GM21367 (cell line): ENCODE results near the gene MRC1.

Experiments used
- ATAC-seq: cut with Tn5 transposase; IDR thresholded peaks from one replicate; pipeline ENCODE4 v1.9.1; 2021; ENCODE audit not compliant: unreplicated experiment

MRC1 gene

GRCh38 chr10:17808971-17809841 lies at the start of gene MRC1:
Gene MRC1 (plus strand): TSS chr10:17809348. CDS start chr10:17809466, 118 bp downstream.
- ATAC-seq, result no peak

GRCh38 chr10:17764142-17764541 lies 45.0 kb upstream of the MRC1 start:
- ATAC-seq, result no peak

- no peak for ATAC-seq
Measured at GRCh38 chr10:17765602-17766001, 43.5 kb upstream of the MRC1 start.

- no peak for ATAC-seq
Measured at GRCh38 chr10:17766731-17767130, 42.4 kb upstream of the MRC1 start.

- ATAC-seq, result no peak
Measured at GRCh38 chr10:17768496-17768895, 40.7 kb upstream of the MRC1 start.

GRCh38 chr10:17768957-17769356 lies 40.2 kb upstream of the MRC1 start:
- no peak for ATAC-seq

- no peak for ATAC-seq
Measured at GRCh38 chr10:17771017-17771416, 38.1 kb upstream of the MRC1 start.

- ATAC-seq, result no peak
Measured at GRCh38 chr10:17779784-17780183, 29.4 kb upstream of the MRC1 start.

- ATAC-seq, result no peak
Measured at GRCh38 chr10:17780727-17781126, 28.4 kb upstream of the MRC1 start.

GRCh38 chr10:17781856-17782255 lies 27.3 kb upstream of the MRC1 start:
- no peak for ATAC-seq

- ATAC-seq, result no peak
Measured at GRCh38 chr10:17782921-17783665, 26.1 kb upstream of the MRC1 start.

- ATAC-seq, result no peak
Measured at GRCh38 chr10:17783751-17784150, 25.4 kb upstream of the MRC1 start.

- no peak for ATAC-seq
Measured at GRCh38 chr10:17784688-17785087, 24.5 kb upstream of the MRC1 start.

GRCh38 chr10:17785276-17785930 lies 23.7 kb upstream of the MRC1 start:
- ATAC-seq, result no peak

- ATAC-seq, result no peak
Measured at GRCh38 chr10:17787087-17787961, 21.8 kb upstream of the MRC1 start.

- ATAC-seq, result no peak
Measured at GRCh38 chr10:17788646-17789045, 20.5 kb upstream of the MRC1 start.

- ATAC-seq, result no peak
Measured at GRCh38 chr10:17789396-17789795, 19.8 kb upstream of the MRC1 start.

GRCh38 chr10:17790651-17791050 lies 18.5 kb upstream of the MRC1 start:
- no peak for ATAC-seq

GRCh38 chr10:17792991-17793390 lies 16.2 kb upstream of the MRC1 start:
- ATAC-seq, result no peak

GRCh38 chr10:17793823-17794644 lies 15.1 kb upstream of the MRC1 start:
- ATAC-seq, result no peak
